Activated T-helper 1 cell treated with Interleukin-2 at 50 U/mL for 16 hours (primary cell): ENCODE results near the gene JPH3.

Source experiments
- DNase-seq: peaks from one replicate; pipeline ENCODE4 v3.0.0-alpha.2; 2020; ENCODE audit warnings: low read depth

The JPH3 gene

DNA sequence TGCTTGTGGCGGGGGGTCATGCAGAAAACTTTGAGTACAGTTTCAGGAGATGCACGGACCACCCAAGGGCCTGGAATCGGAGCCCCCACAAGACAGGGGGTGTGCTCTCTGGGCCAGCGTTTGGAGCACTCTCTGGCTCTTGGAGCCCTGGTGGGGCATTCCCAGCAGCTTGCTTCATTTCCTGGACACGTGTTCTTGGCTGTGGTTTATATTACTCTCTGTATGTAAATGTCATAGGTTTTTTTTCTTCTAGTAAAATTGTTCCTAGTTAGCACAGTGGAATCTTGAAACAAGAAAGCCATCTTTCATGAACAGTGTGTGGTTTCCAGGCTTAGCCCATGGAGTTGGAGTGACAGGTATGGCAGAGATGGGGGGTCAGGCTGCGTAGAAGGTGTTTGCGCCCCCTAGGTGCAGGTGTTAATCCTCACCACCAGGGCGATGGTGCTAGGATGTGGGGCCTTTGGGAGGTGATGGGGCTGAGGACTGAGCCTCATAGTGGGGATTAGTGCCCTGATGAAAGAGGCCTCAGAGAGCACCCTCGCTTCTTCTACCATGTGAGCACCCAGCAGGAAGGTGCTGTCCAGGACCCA, 79.8 kb downstream of the JPH3 start:
- no peak for DNase-seq

DNA sequence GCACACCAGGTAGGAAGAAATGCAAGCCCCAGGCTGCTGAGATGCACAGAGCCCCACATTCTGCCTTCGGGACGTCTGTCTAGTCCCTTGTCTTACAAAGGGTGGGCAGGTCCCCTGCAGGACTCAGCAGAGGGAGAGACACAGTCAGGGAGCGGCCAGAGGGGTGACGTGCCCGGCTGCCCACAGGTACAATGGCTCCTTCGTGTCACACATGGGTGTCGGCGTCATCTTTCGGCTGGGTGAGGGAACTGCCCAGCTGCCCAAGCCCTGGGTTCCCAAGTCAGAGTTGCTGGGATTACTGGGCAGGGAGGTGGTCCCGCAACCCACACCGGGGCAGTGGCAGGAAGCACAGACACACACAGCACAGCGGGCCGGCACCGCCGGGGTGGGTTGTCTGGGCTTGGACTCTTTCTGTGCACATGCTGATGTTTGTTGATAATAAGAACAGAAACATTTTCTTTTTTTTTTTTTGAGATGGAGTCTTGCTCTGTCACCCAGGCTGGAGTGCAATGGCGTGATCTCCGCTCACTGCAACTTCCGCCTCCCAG, 80.6 kb downstream of the JPH3 start:
- DNase-seq: no peak

DNA sequence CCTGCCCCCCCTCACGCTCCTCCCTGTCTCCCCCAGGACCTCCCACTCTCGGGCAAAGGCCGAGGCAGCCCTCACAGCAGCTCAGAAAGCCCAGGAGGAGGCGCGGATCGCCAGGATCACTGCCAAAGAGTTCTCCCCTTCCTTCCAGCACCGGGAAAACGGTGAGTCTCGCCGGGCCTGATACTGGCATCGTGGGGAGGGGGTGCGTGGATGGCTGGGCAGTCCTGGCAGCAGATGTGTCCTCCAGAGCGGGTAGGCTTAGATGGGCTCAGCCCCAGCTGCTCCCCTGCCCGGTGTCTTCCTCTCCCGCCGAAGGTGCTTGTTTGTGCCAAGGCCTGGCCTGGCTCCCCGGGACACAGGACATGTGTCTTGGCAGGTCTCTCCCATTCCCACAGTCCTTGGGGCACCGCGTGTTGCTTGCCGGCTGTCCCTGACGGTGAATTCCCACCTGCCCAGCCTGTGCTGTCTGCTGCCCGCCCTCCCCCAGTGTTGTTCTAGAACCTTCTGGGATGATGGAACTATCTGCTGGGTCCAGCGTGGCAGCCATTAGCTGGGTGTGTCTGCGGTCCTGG, 81.9 kb downstream of the JPH3 start:
- DNase-seq: no peak

DNA sequence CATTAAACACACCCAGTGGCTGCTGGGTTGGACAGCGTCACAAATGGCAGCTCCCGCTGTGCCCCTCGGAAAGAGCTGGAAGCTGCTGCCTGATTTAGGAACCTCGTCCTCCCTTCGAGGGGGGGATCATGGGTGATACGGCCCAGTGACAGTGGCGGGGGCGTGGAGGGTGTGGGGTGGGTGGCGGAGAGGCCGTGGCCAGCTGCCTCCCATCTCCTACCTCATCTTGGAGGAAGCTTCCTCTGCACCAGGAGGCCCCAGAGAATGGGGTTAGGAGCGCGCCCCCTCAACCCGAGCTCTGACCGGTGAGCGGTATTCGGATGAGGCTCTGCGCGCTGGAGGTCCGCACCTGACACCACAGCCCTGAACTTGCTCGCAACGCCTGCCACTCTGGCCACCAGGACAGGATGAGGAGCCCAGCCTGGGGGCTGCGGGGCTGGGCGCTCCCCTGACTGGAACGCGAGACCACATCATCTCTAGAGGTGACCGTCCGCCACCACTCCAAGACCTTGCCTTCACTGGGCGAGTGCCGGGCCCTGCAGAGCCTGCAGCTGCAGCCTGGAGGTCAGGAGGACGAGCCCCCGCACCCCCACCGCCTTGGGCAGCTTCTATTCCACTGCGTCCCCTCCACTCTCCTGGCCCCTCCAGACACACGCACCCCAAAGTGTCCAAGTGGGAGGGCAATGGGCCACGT, 82.5 kb downstream of the JPH3 start:
- no peak for DNase-seq

DNA sequence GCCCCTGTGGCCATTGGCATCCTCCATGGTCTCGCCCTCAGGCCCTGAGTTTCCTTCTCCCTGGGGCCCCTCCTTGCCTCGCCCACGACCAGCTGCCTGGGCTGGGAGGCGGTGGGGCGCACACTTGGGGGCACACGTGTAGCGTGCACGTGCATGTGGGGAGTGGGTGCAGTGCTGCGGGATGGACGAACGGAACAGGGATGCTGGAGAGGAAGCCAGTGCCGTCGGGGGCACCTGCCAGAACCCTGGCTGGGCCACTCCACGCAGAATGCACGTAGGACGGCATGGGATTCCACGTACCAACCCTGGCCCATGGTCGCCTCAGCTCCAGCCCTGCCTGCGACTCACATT, 83.1 kb downstream of the JPH3 start:
- no peak for DNase-seq

DNA sequence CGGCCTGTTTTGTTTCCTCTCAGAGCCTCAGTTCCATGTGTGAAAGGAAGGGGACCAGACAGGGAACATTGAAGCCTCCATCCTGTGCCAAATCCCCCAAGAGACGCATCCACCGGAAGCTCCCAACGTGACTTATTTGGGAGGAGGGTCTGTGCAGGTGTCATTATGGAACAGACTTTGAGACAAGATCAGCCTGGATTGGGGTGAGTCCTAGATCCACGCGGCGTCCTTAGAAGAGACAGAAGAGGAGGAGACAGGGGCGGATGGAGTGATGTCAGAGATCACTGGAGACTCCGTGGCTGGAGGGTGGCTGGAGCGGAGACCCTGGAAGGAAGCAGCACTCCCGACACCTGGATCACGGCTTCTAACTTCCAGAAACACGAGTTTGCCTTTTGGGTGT, 83.5 kb downstream of the JPH3 start:
- no peak for DNase-seq

DNA sequence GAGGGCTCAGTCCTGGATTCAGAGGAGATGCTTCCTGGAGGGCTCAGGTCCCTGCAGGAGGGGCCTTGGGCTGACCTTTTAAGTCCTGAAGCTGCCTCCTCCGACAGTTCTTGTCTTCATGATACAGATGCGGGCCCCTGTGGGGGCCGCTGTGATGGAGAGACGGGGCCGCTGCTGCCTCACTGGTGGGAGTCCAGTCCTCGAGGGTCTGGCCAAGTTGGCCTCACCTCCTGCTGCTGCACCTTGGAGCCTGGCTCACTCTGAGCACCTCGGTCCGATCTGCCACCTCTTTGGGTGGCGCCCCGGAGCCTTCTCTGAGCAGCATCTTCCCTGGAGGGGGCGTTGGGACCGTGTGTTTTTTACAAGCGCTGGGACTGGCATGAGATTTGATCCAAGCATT, 84.4 kb downstream of the JPH3 start:
- DNase-seq: no peak

DNA sequence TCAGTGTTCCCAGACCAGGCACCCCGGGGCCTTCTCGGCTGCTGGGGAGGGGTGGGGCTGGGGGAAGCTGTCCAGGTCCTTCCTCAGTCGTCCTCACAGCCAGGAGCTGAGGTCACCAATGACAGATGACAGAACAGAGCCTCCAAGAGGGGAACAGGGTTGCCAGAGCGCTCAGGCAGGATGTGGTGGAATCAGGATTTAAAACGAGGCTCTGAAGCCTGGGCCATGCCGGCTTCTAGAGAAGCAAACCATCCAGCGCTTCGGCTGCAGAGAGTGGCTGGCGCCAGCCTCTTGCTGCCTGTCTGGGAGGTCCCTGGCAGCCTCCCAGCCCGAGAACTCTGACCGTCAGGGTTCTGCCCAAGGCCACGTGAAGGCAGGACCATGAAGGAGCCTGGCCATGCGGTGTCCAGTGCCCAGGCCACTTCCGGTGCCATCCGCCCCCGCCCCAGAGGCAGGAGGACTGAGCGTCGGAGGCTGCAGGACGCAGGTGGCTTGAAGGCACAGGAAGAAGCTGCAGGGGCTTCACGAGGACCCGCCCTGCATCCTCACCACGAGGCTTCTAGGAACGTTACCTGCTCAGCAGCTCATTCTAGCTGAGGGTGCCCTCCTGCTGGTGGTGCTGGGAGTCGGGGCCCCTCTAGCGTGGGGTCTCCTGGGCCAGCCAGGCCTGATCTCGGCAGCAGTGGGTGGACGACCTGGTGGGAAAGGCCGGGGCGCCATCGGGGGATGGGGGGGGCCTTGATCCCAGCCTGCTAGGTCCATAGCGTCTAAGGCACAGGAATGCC, 85.0 kb downstream of the JPH3 start:
- DNase-seq: no peak

DNA sequence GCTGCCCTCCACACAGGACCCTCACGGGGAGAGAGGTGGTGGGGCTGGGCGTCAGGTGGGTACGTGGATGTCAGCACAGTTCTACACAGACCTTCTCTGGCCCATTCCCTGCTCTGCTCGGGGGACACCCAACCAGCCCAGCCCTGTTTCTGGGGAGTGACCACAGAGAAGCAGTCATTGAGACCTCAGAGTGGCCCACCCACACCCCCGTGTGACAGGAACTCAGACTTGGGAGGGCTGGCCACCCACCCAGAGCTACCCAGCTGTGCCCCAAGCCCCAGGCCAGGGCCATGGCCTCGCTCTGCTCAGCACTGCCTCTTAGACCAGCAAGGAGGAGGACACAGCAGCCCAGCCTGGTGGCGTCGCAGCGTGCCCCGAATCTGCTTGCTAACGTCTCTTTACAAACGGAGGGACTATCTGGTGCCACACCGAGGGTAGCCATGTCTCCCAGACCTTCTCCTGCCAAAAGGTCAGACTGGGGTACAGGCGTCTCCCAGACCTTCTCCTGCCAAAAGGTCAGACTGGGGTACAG, 85.8 kb downstream of the JPH3 start:
- no peak for DNase-seq

DNA sequence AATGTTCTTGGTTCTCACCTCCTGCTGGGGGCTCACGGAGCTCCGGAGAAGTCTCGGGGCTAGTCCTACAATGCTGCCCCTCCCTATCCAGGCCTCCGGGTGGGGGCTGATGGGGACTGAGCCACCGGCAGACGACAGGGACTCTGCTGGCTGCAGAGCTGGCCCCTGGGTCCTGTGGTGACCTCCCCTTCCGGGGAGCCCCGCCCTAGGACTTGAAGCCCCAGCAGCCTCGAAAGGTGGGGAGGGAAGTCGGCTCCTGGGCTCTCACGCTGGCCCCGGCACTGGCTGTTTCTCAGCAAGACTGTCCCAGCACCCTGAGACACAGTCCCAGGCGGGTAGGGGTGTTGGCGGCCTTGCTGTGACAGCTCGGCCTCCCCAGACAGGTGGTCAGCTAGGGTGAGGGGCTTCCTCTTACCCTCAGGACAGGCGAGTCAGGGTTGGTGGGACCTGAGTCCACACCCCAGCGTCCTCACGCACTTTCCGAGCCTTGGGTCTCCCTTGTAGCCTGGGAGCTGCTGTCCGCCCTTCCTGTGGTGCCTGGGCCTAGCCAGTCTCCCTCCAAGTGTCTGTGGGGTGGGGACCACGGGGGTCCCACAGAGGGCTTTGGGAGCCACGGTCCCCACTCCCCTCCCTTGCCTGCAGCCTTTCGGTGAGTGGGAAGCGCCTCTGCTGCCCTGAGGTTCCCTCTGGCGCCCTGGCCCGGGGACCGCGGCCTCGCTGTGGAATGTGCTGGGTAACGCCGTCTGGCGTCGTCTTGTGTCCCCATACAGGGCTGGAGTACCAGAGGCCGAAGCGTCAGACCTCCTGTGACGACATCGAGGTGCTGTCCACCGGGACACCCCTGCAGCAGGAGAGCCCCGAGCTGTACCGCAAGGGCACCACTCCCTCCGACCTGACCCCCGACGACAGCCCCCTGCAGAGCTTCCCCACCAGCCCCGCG, 86.8 kb downstream of the JPH3 start:
- no peak for DNase-seq

DNA sequence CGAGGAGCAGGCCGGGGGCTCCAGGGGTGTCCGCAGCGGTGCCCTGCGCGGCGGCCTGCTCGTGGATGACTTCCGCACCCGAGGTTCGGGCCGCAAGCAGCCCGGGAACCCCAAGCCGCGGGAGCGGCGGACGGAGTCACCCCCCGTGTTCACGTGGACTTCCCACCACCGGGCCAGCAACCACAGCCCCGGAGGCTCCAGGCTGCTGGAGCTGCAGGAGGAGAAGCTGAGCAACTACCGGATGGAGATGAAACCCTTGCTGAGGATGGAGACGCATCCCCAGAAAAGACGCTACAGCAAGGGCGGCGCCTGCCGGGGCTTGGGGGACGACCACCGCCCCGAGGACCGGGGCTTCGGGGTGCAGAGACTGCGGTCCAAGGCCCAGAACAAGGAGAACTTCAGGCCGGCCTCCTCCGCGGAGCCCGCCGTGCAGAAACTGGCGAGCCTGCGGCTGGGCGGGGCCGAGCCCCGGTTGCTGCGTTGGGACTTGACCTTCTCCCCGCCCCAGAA, 87.7 kb downstream of the JPH3 start:
- no peak for DNase-seq

DNA sequence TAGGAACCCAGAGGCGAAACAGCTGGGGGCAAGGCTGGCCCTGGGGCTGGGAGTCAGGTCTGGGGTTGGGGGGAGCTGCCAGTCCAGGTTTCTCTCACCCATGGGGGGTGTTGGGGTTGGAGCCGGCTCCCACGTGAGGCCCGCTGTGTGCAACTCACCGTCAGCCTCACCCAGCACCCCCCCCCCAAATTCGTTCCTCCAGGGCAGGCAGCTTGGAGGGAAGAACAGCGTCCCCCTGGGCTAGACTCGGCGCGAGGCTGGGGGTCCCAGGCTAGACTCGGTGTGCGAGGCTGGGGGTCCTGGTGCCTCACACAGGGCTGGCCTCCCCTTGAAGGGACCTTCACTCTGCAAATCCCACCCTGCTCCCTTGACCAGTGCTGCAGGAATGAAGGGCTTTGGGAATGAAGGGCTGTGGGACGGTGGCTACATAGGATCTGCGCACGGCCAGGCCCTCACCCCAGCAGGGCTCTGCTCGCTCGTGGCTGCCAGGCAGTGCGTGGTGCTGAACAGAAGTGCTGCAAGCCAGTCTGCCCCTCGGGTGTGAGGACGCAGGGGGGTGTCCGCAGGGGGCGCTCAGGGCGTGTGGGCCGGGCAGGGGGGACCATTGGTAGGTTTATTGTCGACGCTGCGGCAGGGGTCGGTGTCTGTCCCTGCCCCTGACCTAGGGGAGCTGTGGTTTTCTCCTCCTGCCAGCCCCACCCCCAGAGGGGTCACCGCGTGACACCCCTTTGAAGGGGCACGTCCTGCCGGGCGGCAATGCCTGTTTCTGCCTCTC, 88.8 kb downstream of the JPH3 start:
- DNase-seq: no peak

DNA sequence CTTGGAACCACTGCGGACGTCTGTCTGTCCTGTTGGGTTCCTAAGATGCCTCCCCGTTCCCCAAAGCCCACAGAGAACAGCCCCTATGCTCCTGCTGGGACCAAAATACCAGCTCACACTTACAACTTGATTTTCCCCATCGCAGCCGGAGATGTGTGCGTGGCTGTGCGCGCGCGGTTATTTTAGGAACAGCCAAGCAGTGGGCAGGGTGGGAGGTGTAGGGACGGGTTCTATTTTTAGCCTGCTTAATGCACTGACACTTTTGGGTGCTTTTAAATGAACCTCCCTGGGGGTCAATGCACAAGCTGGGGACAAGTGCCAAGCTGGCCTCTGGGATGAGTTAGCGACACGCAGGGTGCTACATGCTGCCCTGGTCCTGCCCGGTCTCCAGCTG, 89.4 kb downstream of the JPH3 start:
- no peak for DNase-seq

DNA sequence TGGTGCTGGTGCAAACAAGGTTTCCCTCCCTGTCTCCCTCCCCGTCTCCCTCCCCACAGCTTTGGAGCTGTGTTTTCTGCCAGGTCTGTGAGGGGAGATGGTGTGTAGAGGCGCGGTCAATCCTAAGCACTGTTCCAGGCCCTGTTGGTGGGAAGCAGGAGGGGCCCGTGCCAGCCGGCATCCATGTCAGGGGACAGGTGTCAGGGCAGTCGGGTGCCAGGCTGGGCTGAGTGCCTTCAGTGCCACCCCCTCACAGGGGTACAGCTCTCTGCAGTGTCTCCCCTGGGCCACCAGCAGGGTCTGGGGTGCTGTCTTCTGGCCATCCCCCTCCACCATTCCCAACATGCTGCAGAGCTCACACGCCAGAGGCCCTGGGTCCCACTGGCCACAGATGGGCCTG, 89.9 kb downstream of the JPH3 start:
- DNase-seq: no peak

DNA sequence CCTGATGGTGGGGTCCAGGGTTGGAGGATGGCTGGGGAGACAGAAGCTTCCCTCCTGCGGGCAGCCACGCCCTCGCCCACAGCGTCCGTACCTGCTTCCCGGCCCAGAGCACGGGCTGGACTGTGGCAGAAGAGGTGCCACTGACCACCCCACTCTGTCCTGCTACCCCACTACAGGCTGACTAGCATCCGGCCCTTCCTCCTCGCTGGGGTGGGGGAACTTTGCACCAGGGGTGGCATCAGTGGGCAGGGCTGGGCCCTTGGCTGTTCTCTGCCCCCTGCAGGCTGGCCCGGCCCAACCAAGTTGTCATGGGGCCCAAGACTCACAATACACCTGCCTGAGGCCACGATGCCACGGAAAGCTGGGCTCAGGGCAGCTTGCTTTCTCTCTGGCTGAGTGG, 90.4 kb downstream of the JPH3 start:
- DNase-seq: no peak

DNA sequence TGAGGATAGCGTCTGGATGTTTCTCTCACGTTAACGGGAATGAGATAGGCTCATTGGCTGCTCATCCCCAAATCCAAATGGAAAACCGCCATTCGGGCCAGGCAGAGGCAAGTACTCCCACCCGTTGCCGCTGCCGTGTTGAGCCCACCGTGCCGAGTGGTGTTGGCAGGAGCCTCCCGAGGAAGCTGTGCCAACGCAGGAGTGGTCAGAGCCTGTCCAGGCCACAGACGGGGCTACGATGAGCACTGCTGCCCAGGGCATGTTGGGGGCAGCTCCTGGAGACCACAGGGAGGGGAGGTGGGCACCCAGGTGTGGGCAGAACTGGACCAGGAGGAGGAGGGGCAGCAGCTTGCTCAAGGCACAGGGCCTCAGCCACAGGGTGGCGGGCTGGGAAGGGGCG, 91.5 kb downstream of the JPH3 start:
- DNase-seq: no peak

DNA sequence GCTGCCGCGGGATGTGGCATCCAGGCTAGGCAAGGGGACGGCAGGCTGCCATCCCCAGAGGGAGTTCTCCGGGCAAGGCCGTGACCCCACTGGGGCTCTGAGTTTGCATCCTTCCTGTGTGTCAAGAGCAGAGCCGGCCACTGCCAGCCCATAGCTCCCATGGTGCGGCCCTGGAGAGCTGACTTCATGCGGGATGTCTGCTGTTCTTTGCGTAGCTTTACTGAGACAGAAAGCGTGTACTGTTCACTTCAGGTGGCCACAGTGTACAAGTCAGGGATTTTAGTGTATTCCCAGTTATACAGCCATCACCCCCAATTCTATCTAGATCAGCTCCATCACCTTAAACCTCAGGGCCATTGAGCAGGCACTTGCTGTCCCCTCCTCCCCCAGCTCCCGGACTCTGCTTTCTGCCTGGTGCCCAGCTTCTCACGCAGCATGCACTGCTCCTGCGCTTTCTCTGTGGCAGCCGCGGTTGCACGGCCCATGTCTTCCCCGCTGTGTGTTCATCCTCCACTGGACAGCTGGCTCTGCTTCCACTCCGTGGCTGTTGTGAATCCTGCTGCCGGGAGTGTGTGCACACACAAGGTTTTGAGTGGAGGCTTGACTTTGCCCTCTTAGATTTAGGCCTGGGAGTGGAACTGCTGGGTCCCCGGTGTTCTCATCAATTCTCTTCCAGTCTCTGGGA, 92.3 kb downstream of the JPH3 start:
- no peak for DNase-seq

DNA sequence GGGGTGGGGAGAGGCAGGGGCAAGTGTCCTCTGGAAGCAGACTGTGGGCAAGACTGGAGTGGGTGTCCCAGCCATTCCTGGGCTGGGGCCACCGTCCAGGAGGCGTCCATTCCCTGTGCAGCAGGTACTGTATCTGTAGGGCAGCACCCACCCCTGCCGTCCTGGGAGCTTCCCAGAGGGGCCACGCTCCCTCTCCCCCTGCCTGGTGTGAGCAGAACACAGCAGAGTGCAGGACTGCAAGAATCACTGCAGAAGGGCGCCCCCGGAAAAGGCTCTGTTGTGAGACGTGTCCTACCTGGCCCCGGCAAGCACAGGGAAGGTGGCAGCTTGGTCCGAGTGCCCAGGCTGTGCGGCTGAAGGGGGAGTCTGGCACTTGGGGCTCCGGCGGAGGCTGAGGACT, 93.2 kb downstream of the JPH3 start:
- no peak for DNase-seq

DNA sequence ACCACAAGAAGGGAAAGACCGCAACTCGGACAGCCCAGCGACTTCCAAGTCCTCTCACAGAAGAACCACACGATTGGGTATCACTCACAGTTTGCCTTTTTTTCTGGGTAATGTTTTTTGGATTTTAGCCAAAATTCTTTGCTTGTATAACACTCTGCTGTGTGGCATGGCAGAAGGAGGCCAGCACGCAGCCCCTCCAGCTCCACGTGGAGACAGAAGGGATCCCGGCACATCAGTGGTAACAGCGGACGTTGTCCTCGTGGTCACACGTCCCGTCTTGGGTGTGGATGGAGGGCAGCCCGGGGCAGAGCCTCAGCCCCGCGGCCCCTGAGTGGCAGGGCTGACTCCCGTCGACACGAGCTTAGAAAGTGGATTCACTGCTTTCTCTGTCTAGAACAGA, 94.4 kb downstream of the JPH3 start:
- no peak for DNase-seq

DNA sequence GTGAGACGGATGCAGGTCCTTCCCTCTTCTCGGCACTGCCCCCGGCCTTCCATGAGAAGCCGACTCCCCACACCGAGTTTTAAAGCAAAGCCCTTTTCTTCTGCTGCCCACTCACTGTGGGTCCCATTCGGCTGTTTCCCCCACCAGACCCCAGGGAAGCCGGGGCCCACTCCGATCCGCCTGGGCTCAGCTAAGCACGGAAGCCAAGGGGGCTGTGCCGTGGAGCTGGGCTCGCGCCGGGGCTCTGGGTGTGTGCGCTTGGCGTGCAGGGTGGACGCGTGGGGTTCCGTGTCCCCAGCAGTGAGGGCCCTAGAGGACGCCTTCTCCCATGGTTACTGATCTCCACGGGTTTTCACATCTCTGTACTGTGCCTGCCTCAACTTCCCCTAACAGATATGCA, 94.9 kb downstream of the JPH3 start:
- no peak for DNase-seq
